Mucosa of descending colon (tissue), 3 donors: ENCODE measurements around the gene SEMA4B. TPM values are rescaled to one million over a fixed set of nuclear protein-coding genes. Genes with fewer than 3 reads are reported as not detected.
"Not testable (repeated sequence)": the region's sequence is repeated elsewhere in the genome, so short reads cannot be mapped to it uniquely, and the experiment has no call there.

Source experiments
- ATAC-seq: fragments of 200-7000 bp; cut with Tn5 transposase; one replicate; pipeline ENCODE4 v1.9.1; 2020; ENCODE audit warnings: mild to moderate bottlenecking, moderate library complexity
- DNase-seq, 3 donors: peaks; one replicate each; pipeline ENCODE4 v3.0.0-alpha.2; 2020
- H3K36me3 ChIP-seq: fragments of 200-600 bp; one replicate; pipeline ENCODE4 v1.8.0; 2021; ENCODE audit warnings: low read depth, mild to moderate bottlenecking
- H3K4me1 ChIP-seq: fragments of 200-600 bp; one replicate; pipeline ENCODE4 v1.8.0; 2021; ENCODE audit warnings: low read depth, mild to moderate bottlenecking
- H3K4me3 ChIP-seq: fragments of 200-600 bp; one replicate; pipeline ENCODE4 v1.8.0; 2021; ENCODE audit warnings: mild to moderate bottlenecking
- H3K9me3 ChIP-seq: fragments of 200-600 bp; one replicate; pipeline ENCODE4 v1.8.0; 2021; ENCODE audit warnings: mild to moderate bottlenecking
- CTCF ChIP-seq: fragments of 200-600 bp; IDR thresholded peaks from one replicate; pipeline ENCODE4 v1.8.0; 2022; ENCODE audit warnings: antibody characterized with exemption, mild to moderate bottlenecking
- intact Hi-C, 2 donors: fragments of 100-400 bp; cut with DNase I in 1 of 2; cut with micrococcal nuclease in 1 of 2; formaldehyde crosslinking; loops; one replicate each; pipeline versions ENCODE4 v1.11.0 to v1.11.1; 2022; cut with DNase I, micrococcal nuclease
- total RNA-seq, 3 donors: library from RNA; stranded (reverse); fragmentation: NEBNext Ultra II Directional in 2 of 3; extraction: Animal tissue kit (Norgen Biotek cat#: 25700) in 2 of 3; gene quantifications; one replicate each; pipeline versions ENCODE4 v1.2.1 to v1.2.4, GENCODE V29; 2021 to 2023
- donor health status: DM: no; HTN: no; CAD: no; lungs with moderate emphysema.
- donor health status: DM: no; HTN: no; CAD: no.
- donor health status: DM: no; HTN: yes; CAD: no.

The SEMA4B gene
- total RNA-seq, 3 donors from 2014 or later: 118 to 146 (median 131) TPM

GRCh38 chr15:90154861-90155626 lies 46.1 kb upstream of the SEMA4B start:
- DNase-seq: no peak
- intact Hi-C loops: no loop called here
- ATAC-seq: peak; percentile 2
- Histone ChIP-seq H3K9me3 (no peaks in the 10 kb centered on the region), H3K4me3 (no peak overlapping the region), H3K4me1 (peaks cover 31% of the 10 kb centered on the region), H3K36me3 (no peaks in the 10 kb centered on the region)
- TF ChIP-seq CTCF: no peak

- Histone ChIP-seq H3K4me1 (peaks cover 45% of the 10 kb centered on the region), H3K9me3 (no peaks in the 10 kb centered on the region), H3K36me3 (no peaks in the 10 kb centered on the region), H3K4me3 (no peak overlapping the region)
- intact Hi-C loops: no loop called here
- TF ChIP-seq CTCF: no peak
- DNase-seq (peak in 1 of 3 donors; percentile 69), ATAC-seq (peak; percentile 53)
Observed at GRCh38 chr15:90159213-90159612, 41.9 kb upstream of the SEMA4B start.

- intact Hi-C loops: no loop called here
- no peak for TF ChIP-seq CTCF
- Histone ChIP-seq H3K4me1 (peaks cover 49% of the 10 kb centered on the region), H3K9me3 (no peaks in the 10 kb centered on the region), H3K36me3 (no peaks in the 10 kb centered on the region), H3K4me3 (no peak overlapping the region)
- ATAC-seq: peak; percentile 39
- DNase-seq: peak; percentile 88 to 93 (median 91)
Observed at GRCh38 chr15:90160781-90161727, 40.1 kb upstream of the SEMA4B start.

GRCh38 chr15:90161950-90162361 lies 39.2 kb upstream of the SEMA4B start:
- Histone ChIP-seq H3K4me3 (no peak overlapping the region), H3K4me1 (peaks cover 55% of the 10 kb centered on the region), H3K9me3 (no peaks in the 10 kb centered on the region), H3K36me3 (no peaks in the 10 kb centered on the region)
- TF ChIP-seq CTCF: no peak
- intact Hi-C loops: no loop called here
- peak in 1 of 3 donors; percentile 51 for DNase-seq
- peak; percentile 1 for ATAC-seq

- no peak for TF ChIP-seq CTCF
- ATAC-seq (no peak), DNase-seq (peak in 1 of 3 donors; percentile 33)
- Histone ChIP-seq H3K36me3 (no peaks in the 10 kb centered on the region), H3K4me3 (no peak overlapping the region), H3K4me1 (peaks cover 52% of the 10 kb centered on the region), H3K9me3 (no peaks in the 10 kb centered on the region)
- intact Hi-C loops: no loop called here
Observed at GRCh38 chr15:90162956-90163355, 38.2 kb upstream of the SEMA4B start.

GRCh38 chr15:90164239-90164638 lies 36.9 kb upstream of the SEMA4B start:
- intact Hi-C loops: not testable (repeated sequence)

More at GRCh38 chr15:90164239-90164638, 36.9 kb upstream of the SEMA4B start:
- not testable (repeated sequence) for H3K4me3 ChIP-seq, H3K36me3 ChIP-seq, ATAC-seq, DNase-seq, H3K9me3 ChIP-seq
- peaks cover 44% of the 10 kb centered on the region for H3K4me1 ChIP-seq
